A549 (cell line): ENCODE data around the gene HNRNPAB. TPM values are rescaled to one million over a fixed set of nuclear protein-coding genes. Genes with fewer than 3 reads are reported as not detected.

Source experiments
- ATAC-seq, 2 experiments: fragments of 200-7000 bp in 1 of 2; fragments of >200 bp in 1 of 2; cut with Nextera tagmentation in 1 of 2; cut with Tn5 transposase in 1 of 2; 3 replicates each; pipeline versions ENCODE4 v1.8.0 to v1.9.1; 2018 to 2020; ENCODE audit warnings: mild to moderate bottlenecking in 1 of 2, moderate library complexity in 1 of 2
- CTCF ChIA-PET: fragments of 300-600 bp; sonication (Branson Sonifier 250); formaldehyde crosslinking; extraction: SDS; loops from one replicate; lab custom pipeline; 2021; ENCODE audit warnings: antibody characterized with exemption, inconsistent platforms; lab: Yijun Ruan, JAX
- POLR2A ChIA-PET: fragments of 350-600 bp; formaldehyde crosslinking; extraction: SDS; loops from one replicate; lab custom pipeline; 2021; ENCODE audit warnings: antibody characterized with exemption, inconsistent platforms; lab: Yijun Ruan, JAX
- DNase-seq, 2 experiments: peaks; one replicate each; pipeline versions ENCODE4 v3.0.0 to v3.0.0-alpha.2; 2011 to 2016; ENCODE audit warnings: low read depth in 1 of 2, low spot score in 1 of 2
- FAIRE-seq: peaks from 2 replicates; lab custom pipeline; 2011; peaks lifted over from hg19 to GRCh38; lab: Jason Lieb, UNC
- H3K27ac ChIP-seq, 2 experiments: fragments of >200 bp; sonication (Bioruptor Twin); formaldehyde crosslinking; 3 replicates each; pipeline ENCODE4 v1.5.1; 2016 to 2017
- H3K4me1 ChIP-seq: fragments of >200 bp; sonication (Bioruptor Twin); formaldehyde crosslinking; 3 replicates; pipeline ENCODE4 v1.6.1; 2016
- H3K4me2 ChIP-seq: fragments of >200 bp; sonication (Bioruptor Twin); formaldehyde crosslinking; 3 replicates; pipeline ENCODE4 v1.6.1; 2016
- H3K4me3 ChIP-seq: fragments of >200 bp; sonication (Bioruptor Twin); formaldehyde crosslinking; 3 replicates; pipeline ENCODE4 v1.5.1; 2016
- H3K9me3 ChIP-seq: fragments of >200 bp; sonication (Bioruptor Twin); formaldehyde crosslinking; 3 replicates; pipeline ENCODE4 v1.6.1; 2016
- ATOH8 ChIP-seq: fragments of 250-450 bp; sonication (Bioruptor Pico); IDR thresholded peaks from 2 replicates; pipeline ENCODE4 v1.5.0; 2020; ENCODE audit warnings: low read depth, mild to moderate bottlenecking, moderate library complexity
- CBX8 ChIP-seq: fragments of 200-600 bp; sonication (generic); IDR thresholded peaks from 2 replicates; pipeline ENCODE4 v1.6.1; 2016
- CHD4 ChIP-seq: fragments of 200-600 bp; sonication (generic); IDR thresholded peaks from 2 replicates; pipeline ENCODE4 v1.6.1; 2016; ENCODE audit warnings: antibody characterized with exemption, mild to moderate bottlenecking, borderline replicate concordance
- FOSB ChIP-seq: fragments of 250-450 bp; sonication (Bioruptor Pico); IDR thresholded peaks from 2 replicates; pipeline ENCODE4 v1.5.0; 2020; ENCODE audit warnings: mild to moderate bottlenecking, moderate library complexity
- FOSL2 ChIP-seq, 2 experiments: fragments of 450-650 bp in 1 of 2; fragments of >200 bp in 1 of 2; sonication (Bioruptor Twin) in 1 of 2; formaldehyde crosslinking; IDR thresholded peaks; 2 replicates each; pipeline versions ENCODE4 v1.5.0 to v1.6.1; 2016 to 2020; ENCODE audit warnings: mild to moderate bottlenecking in 1 of 2, moderate library complexity in 1 of 2
- HES2 ChIP-seq: fragments of >200 bp; sonication (Bioruptor Twin); formaldehyde crosslinking; IDR thresholded peaks from 2 replicates; pipeline ENCODE4 v1.6.1; 2016
- HOXB5 ChIP-seq: fragments of 250-450 bp; sonication (Bioruptor Pico); IDR thresholded peaks from 2 replicates; pipeline ENCODE4 v1.5.0; 2020; ENCODE audit warnings: mild to moderate bottlenecking, moderate library complexity
- JUN ChIP-seq, 2 experiments: fragments of >200 bp; sonication (Bioruptor Twin); formaldehyde crosslinking; IDR thresholded peaks; 2 replicates in 1 of 2; 3 replicates in 1 of 2; pipeline ENCODE4 v1.6.1; 2016 to 2017
- JUNB ChIP-seq: fragments of >200 bp; sonication (Bioruptor Twin); formaldehyde crosslinking; IDR thresholded peaks from 2 replicates; pipeline ENCODE4 v1.6.1; 2016
- KDM1A ChIP-seq: fragments of 200-600 bp; sonication (generic); IDR thresholded peaks from 2 replicates; pipeline ENCODE4 v1.6.1; 2016; ENCODE audit warnings: low read depth, mild to moderate bottlenecking
- KDM5A ChIP-seq: fragments of 200-600 bp; sonication (generic); IDR thresholded peaks from 2 replicates; pipeline ENCODE4 v1.6.1; 2016; ENCODE audit warnings: antibody characterized with exemption, mild to moderate bottlenecking
- MAFK ChIP-seq: fragments of 450-650 bp; IDR thresholded peaks from 2 replicates; pipeline ENCODE4 v1.6.1; 2014; ENCODE audit not compliant: partially characterized antibody
- NFE2L2 ChIP-seq: fragments of 150-350 bp; conservative IDR thresholded peaks from 2 replicates; pipeline ENCODE4 v1.6.1; 2014; ENCODE audit warnings: low read length
- NPAS2 ChIP-seq: fragments of 250-450 bp; sonication (Bioruptor Pico); IDR thresholded peaks from 2 replicates; pipeline ENCODE4 v1.8.0; 2022; ENCODE audit warnings: mild to moderate bottlenecking, moderate library complexity, borderline replicate concordance
- NR3C1 ChIP-seq: fragments of >200 bp; sonication (Bioruptor Twin); formaldehyde crosslinking; IDR thresholded peaks from 3 replicates; pipeline ENCODE4 v1.6.1; 2017
- PBX3 ChIP-seq: IDR thresholded peaks from 2 replicates; pipeline ENCODE4 v1.6.1; 2012
- PHF8 ChIP-seq: fragments of 200-600 bp; sonication (generic); IDR thresholded peaks from 2 replicates; pipeline ENCODE4 v1.6.1; 2016; ENCODE audit warnings: low read depth, mild to moderate bottlenecking, antibody characterized with exemption, moderate library complexity, borderline replicate concordance
- REST ChIP-seq: fragments of 200-600 bp; sonication (generic); IDR thresholded peaks from 2 replicates; pipeline ENCODE4 v1.6.1; 2016; ENCODE audit warnings: antibody characterized with exemption, mild to moderate bottlenecking, moderate library complexity
- RNF2 ChIP-seq: fragments of 200-600 bp; sonication (generic); IDR thresholded peaks from 2 replicates; pipeline ENCODE4 v1.6.1; 2016; ENCODE audit warnings: low read depth, mild to moderate bottlenecking, antibody characterized with exemption, moderate library complexity, borderline replicate concordance
- SMC3 ChIP-seq: fragments of >200 bp; sonication (Bioruptor Twin); formaldehyde crosslinking; IDR thresholded peaks from 3 replicates; pipeline ENCODE4 v1.6.1; 2018; ENCODE audit warnings: inconsistent platforms
- SREBF2 ChIP-seq: fragments of 450-650 bp; IDR thresholded peaks from 2 replicates; pipeline ENCODE4 v1.6.1; 2014; ENCODE audit warnings: mild to moderate bottlenecking, moderate library complexity
- TFCP2L1 ChIP-seq: fragments of 250-450 bp; sonication (Bioruptor Pico); IDR thresholded peaks from 2 replicates; pipeline ENCODE4 v1.5.0; 2021; ENCODE audit warnings: mild to moderate bottlenecking
- ZSCAN20 ChIP-seq: fragments of 250-450 bp; sonication (Bioruptor Pico); IDR thresholded peaks from 2 replicates; pipeline ENCODE4 v1.8.0; 2022; ENCODE audit warnings: mild to moderate bottlenecking, moderate library complexity
- WGBS: methylation state at CpG from one replicate; pipeline ENCODE4 v1.1.6; 2017; ENCODE audit errors: missing lambda C conversion rate; 5-methylcytosine and 5-hydroxymethylcytosine counted together
- polyA plus RNA-seq, 4 experiments: library from polyadenylated mRNA; depleted of rRNA in 3 of 4; stranded (reverse); fragments of >200 nt; fragmentation: RNase III in 1 of 4; extraction: RNeasy Plus Mini Kit Qiagen cat#74134 plus additional on column Dnase treatment in 1 of 4; gene quantifications; 2 replicates in 3 of 4; 3 replicates in 1 of 4; pipeline ENCODE4 v1.2.3, GENCODE V29; 2011 to 2017
- TF ChIP-seq, protein P1 (sequence below): fragments of 250-450 bp; sonication (Bioruptor Pico); IDR thresholded peaks from 2 replicates; pipeline ENCODE4 v1.5.0; 2021; ENCODE audit warnings: mild to moderate bottlenecking, moderate library complexity, borderline replicate concordance
- TF ChIP-seq, protein P2 (sequence below): fragments of 150-350 bp; IDR thresholded peaks from 2 replicates; pipeline ENCODE4 v1.6.1; 2014; ENCODE audit warnings: low read depth, mild to moderate bottlenecking, low read length
- TF ChIP-seq, protein P3 (sequence below): fragments of >200 bp; sonication (Bioruptor Twin); formaldehyde crosslinking; IDR thresholded peaks from 3 replicates; pipeline ENCODE4 v1.5.1; 2016

HNRNPAB gene
- polyA plus RNA-seq, 2 of the 4 experiments (the other 2 are of a cell fraction), result 200 to 352 TPM

GRCh38 chr5:178204182-178204934 lies at the start of gene HNRNPAB (continued):
- no peak for TF ChIP-seq ATOH8 (CRISPR knock-in tag)
- no peak for TF ChIP-seq KDM5A
- no peak for TF ChIP-seq JUNB
- no peak for TF ChIP-seq NPAS2
- TF ChIP-seq CBX8, result no peak
- no peak for TF ChIP-seq NFE2L2
- TF ChIP-seq ZSCAN20 (CRISPR knock-in tag), result no peak
- TF ChIP-seq, protein P1, sequence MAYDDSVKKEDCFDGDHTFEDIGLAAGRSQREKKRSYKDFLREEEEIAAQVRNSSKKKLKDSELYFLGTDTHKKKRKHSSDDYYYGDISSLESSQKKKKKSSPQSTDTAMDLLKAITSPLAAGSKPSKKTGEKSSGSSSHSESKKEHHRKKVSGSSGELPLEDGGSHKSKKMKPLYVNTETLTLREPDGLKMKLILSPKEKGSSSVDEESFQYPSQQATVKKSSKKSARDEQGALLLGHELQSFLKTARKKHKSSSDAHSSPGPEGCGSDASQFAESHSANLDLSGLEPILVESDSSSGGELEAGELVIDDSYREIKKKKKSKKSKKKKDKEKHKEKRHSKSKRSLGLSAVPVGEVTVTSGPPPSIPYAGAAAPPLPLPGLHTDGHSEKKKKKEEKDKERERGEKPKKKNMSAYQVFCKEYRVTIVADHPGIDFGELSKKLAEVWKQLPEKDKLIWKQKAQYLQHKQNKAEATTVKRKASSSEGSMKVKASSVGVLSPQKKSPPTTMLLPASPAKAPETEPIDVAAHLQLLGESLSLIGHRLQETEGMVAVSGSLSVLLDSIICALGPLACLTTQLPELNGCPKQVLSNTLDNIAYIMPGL (CRISPR knock-in tag), result no peak
- no peak for TF ChIP-seq FOSL2 (IDR thresholded peaks at IDR 0.05)
- no peak for TF ChIP-seq FOSL2 (CRISPR knock-in tag; IDR thresholded peaks at IDR 0.05)
- no peak for TF ChIP-seq KDM1A
- TF ChIP-seq PBX3, result peak; percentile 99
- TF ChIP-seq TFCP2L1, result peak; percentile 87; the same call in 1 of the 2 replicates
- TF ChIP-seq NR3C1, result no peak
- TF ChIP-seq HOXB5, result no peak
- TF ChIP-seq MAFK, result no peak
- TF ChIP-seq JUN (IDR thresholded peaks at IDR 0.05), result peak; percentile 91 to 97
- TF ChIP-seq FOSB (CRISPR knock-in tag), result no peak

DNA sequence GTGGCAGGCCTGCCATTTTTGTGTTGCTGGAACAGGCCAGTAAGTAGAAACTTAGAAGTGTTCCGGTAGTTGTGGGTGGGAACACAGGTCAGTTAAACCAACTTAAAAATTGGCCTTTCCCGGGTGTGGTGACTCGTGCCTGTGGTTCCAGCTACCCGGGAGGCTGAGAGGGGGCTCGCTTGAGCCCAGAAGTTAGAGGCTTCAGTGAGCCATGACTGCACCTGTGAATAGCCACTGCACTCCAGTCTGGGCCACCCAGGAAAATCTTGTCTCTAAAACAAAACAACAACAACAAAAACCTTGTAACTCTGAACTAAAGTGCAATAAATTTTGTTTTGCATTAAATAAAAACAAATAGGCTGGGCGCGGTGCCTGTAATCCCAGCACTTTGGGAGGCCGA lies 49.3 kb upstream of the HNRNPAB start:
- ChIA-PET POLR2A (interaction anchor here (2.3 kb wide), 1 partner anchor 49 kb away, joined by 16 read pairs; the partner anchor contains the start of gene HNRNPAB), CTCF (interaction anchor here (1.0 to 12.1 kb wide), 3 partner anchors 8 to 80 kb away, joined by 3 to 110 read pairs (median 12); no protein-coding TSS in a partner anchor)
- Histone ChIP-seq H3K9me3 (no peaks in the 10 kb centered on the region), H3K4me3 (no peak overlapping the region), H3K4me2 (no peak overlapping the region), H3K27ac (no peak overlapping the region), H3K4me1 (peaks cover 13% of the 10 kb centered on the region)
- ATAC-seq (no peak), FAIRE-seq (no peak), DNase-seq (no peak)
- 84% methylated on average over 7 of the region's 8 CpGs for WGBS
- TF ChIP-seq SMC3 (no peak), ATOH8 (CRISPR knock-in tag) (no peak), JUNB (no peak), REST (no peak), RNF2 (no peak), SREBF2 (no peak), TFCP2L1 (no peak), PHF8 (no peak), CBX8 (no peak), HES2 (no peak), FOSB (CRISPR knock-in tag) (no peak), CHD4 (no peak), NFE2L2 (no peak)
- TF ChIP-seq, protein P2, sequence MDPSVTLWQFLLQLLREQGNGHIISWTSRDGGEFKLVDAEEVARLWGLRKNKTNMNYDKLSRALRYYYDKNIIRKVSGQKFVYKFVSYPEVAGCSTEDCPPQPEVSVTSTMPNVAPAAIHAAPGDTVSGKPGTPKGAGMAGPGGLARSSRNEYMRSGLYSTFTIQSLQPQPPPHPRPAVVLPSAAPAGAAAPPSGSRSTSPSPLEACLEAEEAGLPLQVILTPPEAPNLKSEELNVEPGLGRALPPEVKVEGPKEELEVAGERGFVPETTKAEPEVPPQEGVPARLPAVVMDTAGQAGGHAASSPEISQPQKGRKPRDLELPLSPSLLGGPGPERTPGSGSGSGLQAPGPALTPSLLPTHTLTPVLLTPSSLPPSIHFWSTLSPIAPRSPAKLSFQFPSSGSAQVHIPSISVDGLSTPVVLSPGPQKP, result no peak
- TF ChIP-seq, protein P3, sequence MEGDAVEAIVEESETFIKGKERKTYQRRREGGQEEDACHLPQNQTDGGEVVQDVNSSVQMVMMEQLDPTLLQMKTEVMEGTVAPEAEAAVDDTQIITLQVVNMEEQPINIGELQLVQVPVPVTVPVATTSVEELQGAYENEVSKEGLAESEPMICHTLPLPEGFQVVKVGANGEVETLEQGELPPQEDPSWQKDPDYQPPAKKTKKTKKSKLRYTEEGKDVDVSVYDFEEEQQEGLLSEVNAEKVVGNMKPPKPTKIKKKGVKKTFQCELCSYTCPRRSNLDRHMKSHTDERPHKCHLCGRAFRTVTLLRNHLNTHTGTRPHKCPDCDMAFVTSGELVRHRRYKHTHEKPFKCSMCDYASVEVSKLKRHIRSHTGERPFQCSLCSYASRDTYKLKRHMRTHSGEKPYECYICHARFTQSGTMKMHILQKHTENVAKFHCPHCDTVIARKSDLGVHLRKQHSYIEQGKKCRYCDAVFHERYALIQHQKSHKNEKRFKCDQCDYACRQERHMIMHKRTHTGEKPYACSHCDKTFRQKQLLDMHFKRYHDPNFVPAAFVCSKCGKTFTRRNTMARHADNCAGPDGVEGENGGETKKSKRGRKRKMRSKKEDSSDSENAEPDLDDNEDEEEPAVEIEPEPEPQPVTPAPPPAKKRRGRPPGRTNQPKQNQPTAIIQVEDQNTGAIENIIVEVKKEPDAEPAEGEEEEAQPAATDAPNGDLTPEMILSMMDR, result no peak
